HepG2 (cell line): ENCODE data around the gene CFAP300. TPM values are rescaled to one million over a fixed set of nuclear protein-coding genes. Genes with fewer than 3 reads are reported as not detected.

Experiments used
- BHLHE40 ChIP-seq: IDR thresholded peaks from 2 replicates; pipeline ENCODE4 v1.6.1; 2011; ENCODE audit warnings: low read length, improper control_type of control experiment
- CEBPG ChIP-seq: IDR thresholded peaks from 2 replicates; pipeline ENCODE4 v1.6.1; 2016
- CREBL2 ChIP-seq: sonication (generic); formaldehyde crosslinking; IDR thresholded peaks from 2 replicates; pipeline ENCODE4 v1.8.1; 2023; ENCODE audit warnings: missing genetic modification reagents, mild to moderate bottlenecking, borderline replicate concordance
- HMG20A ChIP-seq: IDR thresholded peaks from 2 replicates; pipeline ENCODE4 v1.6.1; 2016; ENCODE audit warnings: borderline replicate concordance
- HMGA1 ChIP-seq: sonication (generic); formaldehyde crosslinking; conservative IDR thresholded peaks from 2 replicates; pipeline ENCODE4 v1.4.0; 2020; ENCODE audit warnings: missing genetic modification reagents
- KMT2B ChIP-seq: IDR thresholded peaks from 2 replicates; pipeline ENCODE4 v1.6.1; 2016; ENCODE audit warnings: missing genetic modification reagents, missing compliant biosample characterization
- MIER3 ChIP-seq: IDR thresholded peaks from 2 replicates; pipeline ENCODE4 v1.6.1; 2016; ENCODE audit warnings: missing compliant biosample characterization, borderline replicate concordance
- NFATC3 ChIP-seq: sonication (generic); formaldehyde crosslinking; IDR thresholded peaks from 2 replicates; pipeline ENCODE4 v1.5.1; 2020; ENCODE audit warnings: mild to moderate bottlenecking, missing genetic modification reagents
- PHF21A ChIP-seq: sonication (generic); formaldehyde crosslinking; IDR thresholded peaks from 2 replicates; pipeline ENCODE4 v1.5.0; 2020; ENCODE audit warnings: mild to moderate bottlenecking, missing genetic modification reagents
- POGZ ChIP-seq: sonication (generic); formaldehyde crosslinking; IDR thresholded peaks from 2 replicates; pipeline ENCODE4 v1.4.0; 2020; ENCODE audit warnings: mild to moderate bottlenecking, missing genetic modification reagents
- RARA ChIP-seq: IDR thresholded peaks from 2 replicates; pipeline ENCODE4 v1.6.1; 2016; ENCODE audit warnings: missing genetic modification reagents, missing compliant biosample characterization
- TAF15 ChIP-seq: fragments of 200-400 bp; formaldehyde crosslinking; IDR thresholded peaks from one replicate; pipeline ENCODE4 v1.6.1; 2018; ENCODE audit warnings: mild to moderate bottlenecking, low read depth, low read length; ENCODE audit not compliant: poor library complexity, severe bottlenecking
- TCF7 ChIP-seq: sonication (generic); IDR thresholded peaks from 2 replicates; pipeline ENCODE4 v1.6.1; 2016; ENCODE audit warnings: antibody characterized with exemption, low read depth
- ZNF160 ChIP-seq: sonication (generic); formaldehyde crosslinking; IDR thresholded peaks from 2 replicates; pipeline ENCODE4 v1.8.0; 2022; ENCODE audit warnings: mild to moderate bottlenecking, inconsistent platforms, missing genetic modification reagents
- ZNF263 ChIP-seq: sonication (generic); formaldehyde crosslinking; IDR thresholded peaks from 2 replicates; pipeline ENCODE4 v1.4.0; 2020; ENCODE audit warnings: missing genetic modification reagents
- ZNF335 ChIP-seq: sonication (generic); formaldehyde crosslinking; IDR thresholded peaks from 2 replicates; pipeline ENCODE4 v1.4.0; 2020; ENCODE audit warnings: missing genetic modification reagents
- ZNF430 ChIP-seq: sonication (generic); formaldehyde crosslinking; IDR thresholded peaks from 2 replicates; pipeline ENCODE4 v1.9.0; 2021; ENCODE audit warnings: mild to moderate bottlenecking, missing genetic modification reagents
- ZNF468 ChIP-seq: sonication (generic); formaldehyde crosslinking; IDR thresholded peaks from 2 replicates; pipeline ENCODE4 v1.8.0; 2022; ENCODE audit warnings: mild to moderate bottlenecking, moderate library complexity, missing genetic modification reagents
- ZNF562 ChIP-seq: sonication (generic); formaldehyde crosslinking; IDR thresholded peaks from 2 replicates; pipeline ENCODE4 v1.8.0; 2022; ENCODE audit warnings: missing genetic modification reagents, borderline replicate concordance
- ZNF674 ChIP-seq: sonication (generic); formaldehyde crosslinking; IDR thresholded peaks from 2 replicates; pipeline ENCODE4 v1.5.0; 2020; ENCODE audit warnings: low read depth, mild to moderate bottlenecking, missing genetic modification reagents
- polyA plus RNA-seq, 8 experiments: library from polyadenylated mRNA; depleted of rRNA in 3 of 8; stranded (reverse) in 7 of 8; unstranded in 1 of 8; fragments of >200 nt; fragmentation: Illumina TruSeq in 4 of 8; extraction: Trizol in 4 of 8; gene quantifications; 2 replicates each; pipeline versions ENCODE4 v1.2.1 to v1.2.3, GENCODE V29; 2011 to 2016; ENCODE audit warnings: low read depth in 4 of 8, missing spikeins in 1 of 8, mixed read lengths in 1 of 8; ENCODE audit not compliant: insufficient read depth in 1 of 8
- total RNA-seq, 5 experiments: library from RNA; depleted of rRNA; stranded (reverse); fragments of >200 nt; fragmentation: Illumina TruSeq; extraction: Trizol; gene quantifications; 2 replicates each; pipeline ENCODE4 v1.2.3, GENCODE V29; 2016; ENCODE audit warnings: low read depth in 1 of 5
- TF ChIP-seq, protein P1 (sequence below): IDR thresholded peaks from 2 replicates; pipeline ENCODE4 v1.6.1; 2016; ENCODE audit warnings: low read depth
- TF ChIP-seq, protein P2 (sequence below): sonication (generic); formaldehyde crosslinking; conservative IDR thresholded peaks from 2 replicates; pipeline ENCODE4 v1.4.0; 2020; ENCODE audit warnings: missing genetic modification reagents

CFAP300 gene
- total and polyA plus RNA-seq, 2 of the 13 experiments (the other 11 are each of a cell fraction or from before 2014, with no cell fraction given): not detected

DNA sequence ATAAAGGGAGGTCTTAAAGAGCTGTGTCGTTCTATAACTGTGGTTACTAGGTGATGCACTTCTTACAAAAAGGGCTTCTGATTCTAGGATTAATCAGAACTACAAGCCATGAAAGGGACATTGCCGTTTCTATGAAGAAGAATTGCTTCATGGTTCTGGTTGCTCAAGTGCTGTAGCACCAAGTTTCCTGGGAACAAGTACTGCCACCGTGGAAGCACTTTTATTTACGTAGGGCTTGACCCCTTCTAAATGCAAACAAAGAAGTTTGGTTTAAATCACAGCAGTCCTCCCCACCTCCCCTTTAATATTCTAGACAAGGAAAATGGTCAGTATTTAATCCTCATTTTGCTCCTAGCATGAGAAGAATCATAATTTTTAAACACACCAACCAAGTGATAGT, 72.8 kb downstream of the CFAP300 start (continued):
- TF ChIP-seq, protein P1, sequence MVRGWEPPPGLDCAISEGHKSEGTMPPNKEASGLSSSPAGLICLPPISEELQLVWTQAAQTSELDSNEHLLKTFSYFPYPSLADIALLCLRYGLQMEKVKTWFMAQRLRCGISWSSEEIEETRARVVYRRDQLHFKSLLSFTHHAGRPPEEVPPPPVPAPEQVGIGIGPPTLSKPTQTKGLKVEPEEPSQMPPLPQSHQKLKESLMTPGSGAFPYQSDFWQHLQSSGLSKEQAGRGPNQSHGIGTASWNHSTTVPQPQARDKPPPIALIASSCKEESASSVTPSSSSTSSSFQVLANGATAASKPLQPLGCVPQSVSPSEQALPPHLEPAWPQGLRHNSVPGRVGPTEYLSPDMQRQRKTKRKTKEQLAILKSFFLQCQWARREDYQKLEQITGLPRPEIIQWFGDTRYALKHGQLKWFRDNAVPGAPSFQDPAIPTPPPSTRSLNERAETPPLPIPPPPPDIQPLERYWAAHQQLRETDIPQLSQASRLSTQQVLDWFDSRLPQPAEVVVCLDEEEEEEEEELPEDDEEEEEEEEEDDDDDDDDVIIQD (CRISPR knock-in tag): no peak
- TF ChIP-seq, protein P2, sequence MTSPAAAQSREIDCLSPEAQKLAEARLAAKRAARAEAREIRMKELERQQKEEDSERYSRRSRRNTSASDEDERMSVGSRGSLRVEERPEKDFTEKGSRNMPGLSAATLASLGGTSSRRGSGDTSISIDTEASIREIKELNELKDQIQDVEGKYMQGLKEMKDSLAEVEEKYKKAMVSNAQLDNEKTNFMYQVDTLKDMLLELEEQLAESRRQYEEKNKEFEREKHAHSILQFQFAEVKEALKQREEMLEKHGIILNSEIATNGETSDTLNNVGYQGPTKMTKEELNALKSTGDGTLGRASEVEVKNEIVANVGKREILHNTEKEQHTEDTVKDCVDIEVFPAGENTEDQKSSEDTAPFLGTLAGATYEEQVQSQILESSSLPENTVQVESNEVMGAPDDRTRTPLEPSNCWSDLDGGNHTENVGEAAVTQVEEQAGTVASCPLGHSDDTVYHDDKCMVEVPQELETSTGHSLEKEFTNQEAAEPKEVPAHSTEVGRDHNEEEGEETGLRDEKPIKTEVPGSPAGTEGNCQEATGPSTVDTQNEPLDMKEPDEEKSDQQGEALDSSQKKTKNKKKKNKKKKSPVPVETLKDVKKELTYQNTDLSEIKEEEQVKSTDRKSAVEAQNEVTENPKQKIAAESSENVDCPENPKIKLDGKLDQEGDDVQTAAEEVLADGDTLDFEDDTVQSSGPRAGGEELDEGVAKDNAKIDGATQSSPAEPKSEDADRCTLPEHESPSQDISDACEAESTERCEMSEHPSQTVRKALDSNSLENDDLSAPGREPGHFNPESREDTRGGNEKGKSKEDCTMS (CRISPR knock-in tag): no peak
- TF ChIP-seq ZNF562 (CRISPR knock-in tag) (no peak), KMT2B (CRISPR knock-in tag) (no peak), ZNF430 (CRISPR knock-in tag) (no peak), TCF7 (no peak), NFATC3 (CRISPR knock-in tag) (no peak), ZNF468 (CRISPR knock-in tag) (no peak), CEBPG (CRISPR knock-in tag) (peak; percentile 83), ZNF674 (CRISPR knock-in tag) (no peak), ZNF160 (CRISPR knock-in tag) (no peak), HMG20A (CRISPR knock-in tag) (peak; percentile 95), HMGA1 (no peak), POGZ (no peak), ZNF335 (CRISPR knock-in tag) (no peak), MIER3 (CRISPR knock-in tag) (0 out of 2 replicates have a peak, but pooled peaks have one; percentile 21), CREBL2 (CRISPR knock-in tag) (no peak), PHF21A (CRISPR knock-in tag) (peak; percentile 37; the same call in 1 of the 2 replicates), ZNF263 (CRISPR knock-in tag) (no peak; the same call in 1 of the 2 replicates), RARA (CRISPR knock-in tag) (0 out of 2 replicates have a peak, but pooled peaks have one; percentile 39), BHLHE40 (no peak), TAF15 (no peak)
